Loucy (cell line): ENCODE measurements around the gene SMC6.

Experiments used
- H2AFZ ChIP-seq: fragments of 200-600 bp; sonication (generic); 2 replicates; pipeline ENCODE4 v1.6.0; 2016; ENCODE audit warnings: antibody characterized with exemption, mild to moderate bottlenecking, low read length, moderate library complexity
- H3F3A ChIP-seq: fragments of 200-600 bp; 2 replicates; pipeline ENCODE4 v1.6.0; 2016; ENCODE audit warnings: antibody characterized with exemption, low read depth, mild to moderate bottlenecking
- H3K27me3 ChIP-seq: fragments of 200-600 bp; sonication (generic); 2 replicates; pipeline ENCODE4 v1.6.1; 2014; ENCODE audit warnings: low read length, mild to moderate bottlenecking; ENCODE audit not compliant: insufficient read depth, poor library complexity, severe bottlenecking
- H3K36me3 ChIP-seq: fragments of 200-600 bp; sonication (generic); 2 replicates; pipeline ENCODE4 v1.6.1; 2016; ENCODE audit warnings: low read length; ENCODE audit not compliant: insufficient read depth
- H3K4me1 ChIP-seq: fragments of 200-600 bp; sonication (generic); 2 replicates; pipeline ENCODE4 v1.5.1; 2014; ENCODE audit warnings: low read length, mild to moderate bottlenecking; ENCODE audit not compliant: insufficient read depth, poor library complexity, severe bottlenecking
- H3K4me2 ChIP-seq: fragments of 200-600 bp; sonication (generic); 2 replicates; pipeline ENCODE4 v1.6.0; 2014; ENCODE audit warnings: antibody characterized with exemption, low read length, low read depth, mild to moderate bottlenecking; ENCODE audit not compliant: poor library complexity, severe bottlenecking
- H3K4me3 ChIP-seq: fragments of 200-600 bp; sonication (generic); 2 replicates; pipeline ENCODE4 v1.5.1; 2014; ENCODE audit warnings: low read length, mild to moderate bottlenecking, mixed read lengths; ENCODE audit not compliant: poor library complexity, severe bottlenecking
- H3K79me2 ChIP-seq: fragments of 200-600 bp; sonication (generic); 2 replicates; pipeline ENCODE4 v1.6.1; 2014; ENCODE audit warnings: low read length; ENCODE audit not compliant: insufficient read depth
- H3K9ac ChIP-seq: fragments of 200-600 bp; sonication (generic); 2 replicates; pipeline ENCODE4 v1.6.0; 2014; ENCODE audit warnings: mild to moderate bottlenecking, low read depth, low read length, moderate library complexity; ENCODE audit not compliant: poor library complexity, severe bottlenecking
- H3K9me2 ChIP-seq: fragments of 200-600 bp; sonication (generic); replicated peaks from 2 replicates; pipeline ENCODE4 v1.6.1; 2016; ENCODE audit warnings: low read depth, low read length, mixed read lengths
- H3K9me3 ChIP-seq: fragments of 200-600 bp; sonication (generic); 2 replicates; pipeline ENCODE4 v1.6.1; 2014; ENCODE audit warnings: mild to moderate bottlenecking, antibody characterized with exemption, low read length, low read depth; ENCODE audit not compliant: insufficient read depth
- H4K20me1 ChIP-seq: fragments of 200-600 bp; sonication (generic); 2 replicates; pipeline ENCODE4 v1.6.0; 2014; ENCODE audit warnings: antibody characterized with exemption, low read length, mild to moderate bottlenecking; ENCODE audit not compliant: insufficient read depth, poor library complexity, severe bottlenecking
- CTCF ChIP-seq: fragments of 200-600 bp; sonication (generic); conservative IDR thresholded peaks from 2 replicates; pipeline ENCODE4 v1.5.1; 2014; ENCODE audit warnings: mild to moderate bottlenecking, antibody characterized with exemption, low read length
- EZH2phosphoT487 ChIP-seq: fragments of 200-600 bp; IDR thresholded peaks from 2 replicates; pipeline ENCODE4 v1.6.1; 2018; ENCODE audit warnings: antibody characterized with exemption, mild to moderate bottlenecking, moderate library complexity, borderline replicate concordance

The SMC6 gene

GRCh38 chr2:17614174-17614930 lies 139.3 kb downstream of the SMC6 start:
- no peak overlapping the region for H2AFZ ChIP-seq

More at GRCh38 chr2:17614174-17614930, 139.3 kb downstream of the SMC6 start:
- H3K36me3 ChIP-seq: no peaks in the 10 kb centered on the region
- H3F3A ChIP-seq: no peaks in the 10 kb centered on the region
- no peaks in the 10 kb centered on the region for H3K27me3 ChIP-seq
- no peaks in the 10 kb centered on the region for H3K4me1 ChIP-seq
- no peak overlapping the region for H3K9ac ChIP-seq
- H4K20me1 ChIP-seq: no peaks in the 10 kb centered on the region
- H3K4me3 ChIP-seq: no peak overlapping the region
- TF ChIP-seq EZH2phosphoT487 (no peak), CTCF (no peak)
- H3K4me2 ChIP-seq: no peak overlapping the region
- H3K9me2 ChIP-seq: no peaks in the 10 kb centered on the region
- no peaks in the 10 kb centered on the region for H3K9me3 ChIP-seq
- no peaks in the 10 kb centered on the region for H3K79me2 ChIP-seq
